Measurements from ENCODE around the gene THBS3. TPM values are rescaled to one million over a fixed set of nuclear protein-coding genes. Genes with fewer than 3 reads are reported as not detected.
A peak's percentile ranks its signal among the peaks of the same experiment; 100 is the strongest.
"Not testable (repeated sequence)": the region's sequence is repeated elsewhere in the genome, so short reads cannot be mapped to it uniquely, and the experiment has no call there.

Gene THBS3
- total RNA-seq, 5 donors from 2014 or later (not counting 1 experiment from before 2014, with no cell fraction given) = 24.1 to 43.9 (median 34.0) TPM

DNA sequence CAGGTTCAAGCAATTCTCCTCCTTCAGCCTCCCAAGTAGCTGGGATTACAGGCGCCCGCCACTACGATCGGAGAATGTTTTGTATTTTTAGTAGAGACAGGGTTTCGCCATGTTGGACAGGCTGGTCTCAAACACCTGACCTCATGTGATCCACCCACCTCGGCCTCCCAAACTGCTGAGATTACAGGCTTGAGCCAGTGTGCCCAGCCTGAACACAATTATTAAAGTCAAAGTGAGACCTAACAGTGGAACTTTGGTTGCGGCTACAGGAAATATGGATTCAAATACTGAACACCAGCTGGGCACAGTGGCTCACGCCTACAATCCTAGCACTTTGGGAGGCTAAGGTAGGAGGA lies 17.7 kb upstream of the THBS3 start:
- Mint-ChIP-seq H3K4me1 (peaks cover 22 to 38% (median 34%) of the 10 kb centered on the region in 3 donors), H3K27ac (peak overlapping the region; percentile 61 to 95)
- peaks cover 9 to 27% of the 10 kb centered on the region in 2 experiments for H3K4me1 ChIP-seq (ENCODE audit: control insufficient read depth in 1 of 2, extremely low read depth in 1 of 2, insufficient read depth in 2 of 2, low read length in 2 of 2)
- not testable (repeated sequence) for ATAC-seq (replicated peaks in 1 of 4); H3K9me3 ChIP-seq; H3K36me3 ChIP-seq (ENCODE audit: control insufficient read depth in 2 of 2, extremely low read depth in 1 of 2, insufficient read depth in 1 of 2, low read length in 1 of 2); H3K27ac ChIP-seq (ENCODE audit: low read length); H3K36me3 Mint-ChIP-seq; H3K27me3 ChIP-seq (replicated peaks in 1 of 2; ENCODE audit: control insufficient read depth in 2 of 2, extremely low read depth in 1 of 2, insufficient read depth in 2 of 2, low read length in 1 of 2); H3K4me3 Mint-ChIP-seq; H3K27me3 Mint-ChIP-seq; DNase-seq; H3K4me3 ChIP-seq (ENCODE audit: control insufficient read depth in 1 of 2, extremely low read depth in 1 of 2, low read length in 1 of 2); H3K9me3 Mint-ChIP-seq
- 100% methylated on average over 4 of the region's 8 CpGs for WGBS (ENCODE audit: insufficient coverage)
- CTCF ChIA-PET = interaction anchor here (0.7 to 2.5 kb wide), 4 partner anchors 18 to 98 kb away, joined by 4 to 16 read pairs (median 4); partner anchors contain the start of gene KRTCAP2 (in 1 of the 2)
- POLR2A ChIA-PET = interaction anchor here in 1 of 2 donors (0.6 kb wide), 1 partner anchor 9 kb away, joined by 3 read pairs; no protein-coding TSS in a partner anchor

DNA sequence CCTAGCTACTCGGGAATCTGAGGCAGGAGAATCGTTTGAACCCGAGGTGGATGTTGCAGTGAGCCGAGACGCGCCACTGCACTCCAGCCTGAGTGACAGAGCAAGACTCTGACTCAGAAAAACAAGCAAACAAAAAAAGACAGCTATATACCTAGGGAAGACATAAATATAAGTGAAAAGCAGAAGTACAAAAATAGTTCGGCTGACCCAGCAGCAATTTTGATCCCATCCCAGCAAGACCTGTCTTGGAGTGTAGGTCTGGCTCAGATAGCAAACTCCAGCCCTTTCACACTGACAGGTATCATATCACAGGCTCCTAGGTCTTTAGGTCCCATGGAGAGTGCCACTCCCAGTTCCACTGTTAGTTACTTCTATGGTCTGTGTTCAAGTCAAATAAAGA lies 15.3 kb upstream of the THBS3 start:
- H3K4me1 Mint-ChIP-seq = peaks cover 34 to 51% (median 45%) of the 10 kb centered on the region in 3 donors
- Histone ChIP-seq H3K27me3 (replicated peaks in 1 of 2; ENCODE audit: control insufficient read depth in 2 of 2, extremely low read depth in 1 of 2, insufficient read depth in 2 of 2, low read length in 1 of 2) (no peaks in the 10 kb centered on the region), H3K4me1 (ENCODE audit: control insufficient read depth in 1 of 2, extremely low read depth in 1 of 2, insufficient read depth in 2 of 2, low read length in 2 of 2) (peaks cover 16 to 36% of the 10 kb centered on the region in 2 experiments), H3K36me3 (ENCODE audit: control insufficient read depth in 2 of 2, extremely low read depth in 1 of 2, insufficient read depth in 1 of 2, low read length in 1 of 2) (peaks cover 0 to 3% of the 10 kb centered on the region in 2 donors), H3K4me3 (ENCODE audit: control insufficient read depth in 1 of 2, extremely low read depth in 1 of 2, low read length in 1 of 2) (no peak overlapping the region), H3K27ac (ENCODE audit: low read length) (no peak overlapping the region), H3K9me3 (no peaks in the 10 kb centered on the region)
- POLR2A ChIA-PET = no interaction called here
- no peaks in the 10 kb centered on the region for H3K36me3 Mint-ChIP-seq
- DNase-seq = no peak
- CTCF ChIA-PET = interaction anchor here (0.6 to 1.4 kb wide), 2 partner anchors 15 to 50 kb away, joined by 3 read pairs; partner anchors contain the start of genes KRTCAP2 (in 1 of the 2) and THBS3 (in 1 of the 2)
- no peak overlapping the region for H3K27ac Mint-ChIP-seq
- no peak for ATAC-seq (replicated peaks in 1 of 4)
- H3K4me3 Mint-ChIP-seq = no peak overlapping the region
- no peaks in the 10 kb centered on the region for H3K27me3 Mint-ChIP-seq
- no peaks in the 10 kb centered on the region for H3K9me3 Mint-ChIP-seq
- WGBS (ENCODE audit: insufficient coverage) = 69% methylated on average over 3 of the region's 7 CpGs

DNA sequence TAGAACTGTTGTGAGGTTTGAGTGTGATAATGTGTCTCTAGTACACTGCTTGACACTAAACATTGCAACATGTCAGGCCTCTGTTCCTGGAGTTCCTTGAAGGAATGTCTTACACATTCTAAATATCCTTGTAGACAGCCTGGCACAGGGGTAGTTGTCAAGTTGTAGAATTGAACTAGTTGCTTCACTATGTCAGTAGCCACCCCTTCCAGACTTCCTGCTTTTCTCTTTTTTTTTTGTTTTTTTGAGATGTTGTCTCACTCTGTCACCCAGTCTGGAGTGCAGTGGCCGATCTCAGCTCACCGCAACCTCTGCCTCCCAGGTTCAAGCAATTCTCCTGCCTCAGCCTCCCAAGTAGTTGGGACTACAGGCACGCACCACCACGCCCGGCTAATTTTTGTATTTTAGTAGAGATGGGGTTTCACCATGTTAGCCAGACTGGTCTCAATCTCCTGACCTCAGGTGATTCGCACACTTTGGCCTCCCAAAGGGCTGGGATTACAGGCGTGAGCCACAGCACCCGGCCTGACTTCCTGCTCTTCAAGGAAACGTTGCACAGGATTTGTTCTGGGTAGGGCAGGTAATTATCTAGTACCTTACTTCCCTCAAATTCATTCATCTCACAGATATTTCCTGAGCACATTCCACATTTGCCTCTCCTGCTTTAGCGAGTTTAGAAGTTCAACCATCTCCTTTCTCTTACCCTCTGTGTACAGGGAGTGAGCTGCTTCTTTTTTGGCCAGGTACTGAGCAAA lies 12.7 kb upstream of the THBS3 start:
- ChIA-PET CTCF (interaction anchor here in 1 of 2 donors (1.5 kb wide), 1 partner anchor 13 kb away, joined by 3 read pairs; no protein-coding TSS in a partner anchor), POLR2A (interaction anchor here in 1 of 2 donors (0.6 kb wide), 1 partner anchor 39 kb away, joined by 6 read pairs; no protein-coding TSS in a partner anchor)
- not testable (repeated sequence) for DNase-seq; H3K27ac ChIP-seq (ENCODE audit: low read length); H3K4me3 ChIP-seq (ENCODE audit: control insufficient read depth in 1 of 2, extremely low read depth in 1 of 2, low read length in 1 of 2); H3K4me3 Mint-ChIP-seq; H3K9me3 Mint-ChIP-seq; H3K36me3 ChIP-seq (ENCODE audit: control insufficient read depth in 2 of 2, extremely low read depth in 1 of 2, insufficient read depth in 1 of 2, low read length in 1 of 2); H3K36me3 Mint-ChIP-seq; ATAC-seq (replicated peaks in 1 of 4); H3K27me3 ChIP-seq (replicated peaks in 1 of 2; ENCODE audit: control insufficient read depth in 2 of 2, extremely low read depth in 1 of 2, insufficient read depth in 2 of 2, low read length in 1 of 2); H3K27me3 Mint-ChIP-seq; H3K9me3 ChIP-seq
- Mint-ChIP-seq H3K4me1 (peaks cover 12 to 27% (median 25%) of the 10 kb centered on the region in 3 donors), H3K27ac (peak overlapping the region; percentile 76 to 82)
- peaks cover 7 to 16% of the 10 kb centered on the region in 2 experiments for H3K4me1 ChIP-seq (ENCODE audit: control insufficient read depth in 1 of 2, extremely low read depth in 1 of 2, insufficient read depth in 2 of 2, low read length in 2 of 2)
- no CpG with 5 or more reads among the region's 10 CpGs for WGBS (ENCODE audit: insufficient coverage)

DNA sequence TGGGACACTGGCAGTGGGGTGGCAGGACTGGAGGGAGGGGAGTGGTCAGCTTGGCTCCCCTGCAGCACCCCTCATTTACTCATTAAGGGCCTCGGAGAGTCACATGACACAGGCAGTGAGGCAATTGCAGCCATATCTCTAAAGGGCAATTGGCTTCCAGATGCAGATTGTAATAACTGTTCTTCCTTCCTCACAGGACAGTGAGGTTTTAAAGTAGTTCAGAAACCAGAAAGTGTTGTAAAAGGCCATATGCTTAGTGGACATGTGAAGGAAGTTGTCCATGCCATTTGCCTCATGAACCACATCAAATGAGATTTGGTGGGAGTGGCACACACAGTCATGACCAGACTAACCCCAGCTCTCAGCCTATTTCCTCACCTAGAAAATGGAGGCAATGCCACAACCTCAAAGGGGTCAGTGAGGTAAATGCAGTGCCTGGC lies 11.9 kb upstream of the THBS3 start:
- Histone ChIP-seq H3K36me3 (ENCODE audit: control insufficient read depth in 2 of 2, extremely low read depth in 1 of 2, insufficient read depth in 1 of 2, low read length in 1 of 2) (no peaks in the 10 kb centered on the region), H3K4me1 (ENCODE audit: control insufficient read depth in 1 of 2, extremely low read depth in 1 of 2, insufficient read depth in 2 of 2, low read length in 2 of 2) (peaks cover 7 to 23% of the 10 kb centered on the region in 2 experiments), H3K27me3 (replicated peaks in 1 of 2; ENCODE audit: control insufficient read depth in 2 of 2, extremely low read depth in 1 of 2, insufficient read depth in 2 of 2, low read length in 1 of 2) (no peaks in the 10 kb centered on the region), H3K27ac (ENCODE audit: low read length) (peak overlapping the region; percentile 25), H3K9me3 (no peaks in the 10 kb centered on the region), H3K4me3 (ENCODE audit: control insufficient read depth in 1 of 2, extremely low read depth in 1 of 2, low read length in 1 of 2) (no peak overlapping the region)
- ChIA-PET CTCF (interaction anchor here in 1 of 2 donors (0.5 to 1.5 kb wide), 2 partner anchors 13 to 339 kb away, joined by 3 read pairs; no protein-coding TSS in a partner anchor), POLR2A (interaction anchor here in 1 of 2 donors (0.6 to 0.7 kb wide), 2 partner anchors 9 to 40 kb away, joined by 3 to 6 read pairs; no protein-coding TSS in a partner anchor)
- WGBS (ENCODE audit: insufficient coverage) = no CpG with 5 or more reads among the region's 1 CpG
- ATAC-seq (replicated peaks in 1 of 4) = peak in 2 of 4 experiments; percentile 7 to 36
- Mint-ChIP-seq H3K9me3 (no peaks in the 10 kb centered on the region), H3K36me3 (peaks cover 3% of the 10 kb centered on the region), H3K4me3 (no peak overlapping the region), H3K4me1 (peaks cover 12 to 32% (median 29%) of the 10 kb centered on the region in 3 donors), H3K27me3 (no peaks in the 10 kb centered on the region), H3K27ac (peak overlapping the region in 1 of 2 donors; percentile 82)
- DNase-seq = peak in 3 of 35 experiments; percentile 12 to 35 (median 26)

DNA sequence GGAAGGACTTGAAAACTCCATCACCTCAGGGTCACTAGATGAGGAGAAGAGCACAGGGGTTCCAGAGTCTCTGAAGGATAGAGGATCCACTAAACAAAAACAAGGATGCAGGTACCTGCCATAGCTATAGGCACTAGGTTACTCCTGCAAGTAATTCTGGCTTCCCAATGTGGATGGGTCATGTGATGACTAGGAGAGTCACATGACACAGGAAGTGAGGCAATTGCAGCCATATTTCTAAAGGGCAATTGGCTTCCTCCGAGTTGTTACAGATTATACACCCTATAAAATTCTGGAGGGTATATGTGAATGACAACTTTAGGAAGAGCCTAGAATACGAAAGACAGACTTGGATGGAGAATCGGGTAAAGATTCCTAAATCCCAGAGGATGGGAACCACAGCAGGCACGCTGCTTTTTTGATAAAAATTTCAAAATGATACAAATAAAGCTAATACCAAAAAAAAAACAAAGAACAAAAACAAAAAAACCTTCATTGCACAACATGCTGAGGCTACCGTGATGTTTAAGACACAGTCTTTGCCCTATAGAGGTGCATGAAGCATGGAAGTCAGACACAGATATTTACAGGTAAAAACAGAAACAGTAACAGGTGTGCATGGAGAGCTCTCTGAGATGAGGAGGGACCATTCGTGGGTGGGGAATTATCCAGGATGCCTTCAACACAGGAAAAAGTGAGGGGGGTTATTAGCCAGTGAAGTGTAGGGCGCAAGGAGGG lies 11.3 kb upstream of the THBS3 start:
- ATAC-seq (replicated peaks in 1 of 4) (peak in 1 of 4 experiments; percentile 54), DNase-seq (peak in 3 of 35 experiments; percentile 17 to 53 (median 18))
- Histone ChIP-seq H3K27me3 (replicated peaks in 1 of 2; ENCODE audit: control insufficient read depth in 2 of 2, extremely low read depth in 1 of 2, insufficient read depth in 2 of 2, low read length in 1 of 2) (no peaks in the 10 kb centered on the region), H3K9me3 (no peaks in the 10 kb centered on the region), H3K36me3 (ENCODE audit: control insufficient read depth in 2 of 2, extremely low read depth in 1 of 2, insufficient read depth in 1 of 2, low read length in 1 of 2) (no peaks in the 10 kb centered on the region), H3K27ac (ENCODE audit: low read length) (peak overlapping the region; percentile 25), H3K4me1 (ENCODE audit: control insufficient read depth in 1 of 2, extremely low read depth in 1 of 2, insufficient read depth in 2 of 2, low read length in 2 of 2) (peaks cover 7 to 25% of the 10 kb centered on the region in 2 experiments), H3K4me3 (ENCODE audit: control insufficient read depth in 1 of 2, extremely low read depth in 1 of 2, low read length in 1 of 2) (no peak overlapping the region)
- H3K27me3 Mint-ChIP-seq = no peaks in the 10 kb centered on the region
- peaks cover 3% of the 10 kb centered on the region for H3K36me3 Mint-ChIP-seq
- H3K4me1 Mint-ChIP-seq = peaks cover 12 to 32% (median 29%) of the 10 kb centered on the region in 3 donors
- WGBS (ENCODE audit: insufficient coverage) = 52% methylated on average over 2 of the region's 7 CpGs
- POLR2A ChIA-PET = interaction anchor here in 1 of 2 donors (0.7 kb wide), 1 partner anchor 9 kb away, joined by 3 read pairs; no protein-coding TSS in a partner anchor
- H3K9me3 Mint-ChIP-seq = no peaks in the 10 kb centered on the region
- CTCF ChIA-PET = interaction anchor here in 1 of 2 donors (0.5 to 1.5 kb wide), 2 partner anchors 12 to 339 kb away, joined by 3 read pairs; no protein-coding TSS in a partner anchor
- peak overlapping the region in 1 of 2 donors; percentile 23 for H3K27ac Mint-ChIP-seq
- no peak overlapping the region for H3K4me3 Mint-ChIP-seq

DNA sequence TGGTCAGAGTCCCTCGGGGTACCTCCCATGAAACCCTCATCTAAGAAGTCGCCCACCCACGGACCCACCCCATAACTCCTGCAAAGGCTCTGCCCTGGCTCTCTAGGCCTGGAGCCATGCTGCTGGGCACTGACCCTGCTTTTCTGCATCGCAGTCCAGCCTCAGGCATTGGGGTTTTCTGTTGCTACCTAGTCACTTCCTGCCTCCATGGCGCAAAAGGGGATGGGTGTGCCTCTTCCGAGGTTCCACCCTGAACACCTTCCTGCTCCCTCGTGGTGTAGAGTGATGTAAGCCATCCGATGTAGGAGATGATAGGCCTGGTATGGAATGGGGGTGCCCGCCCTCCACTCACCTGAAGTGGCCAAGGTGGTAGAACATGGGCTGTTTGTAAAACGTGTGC lies 7.0 kb upstream of the THBS3 start:
- CTCF ChIA-PET; H3K4me3 Mint-ChIP-seq; H3K36me3 ChIP-seq (ENCODE audit: control insufficient read depth in 2 of 2, extremely low read depth in 1 of 2, insufficient read depth in 1 of 2, low read length in 1 of 2): not testable (repeated sequence)

More for the DNA sequence above, 7.0 kb upstream of the THBS3 start:
- Histone ChIP-seq H3K27ac (ENCODE audit: low read length) (peak overlapping the region; percentile 49), H3K4me1 (ENCODE audit: control insufficient read depth in 1 of 2, extremely low read depth in 1 of 2, insufficient read depth in 2 of 2, low read length in 2 of 2) (peaks cover 4 to 18% of the 10 kb centered on the region in 2 experiments)
- H3K36me3 Mint-ChIP-seq; H3K27me3 ChIP-seq (replicated peaks in 1 of 2; ENCODE audit: control insufficient read depth in 2 of 2, extremely low read depth in 1 of 2, insufficient read depth in 2 of 2, low read length in 1 of 2); DNase-seq; H3K27me3 Mint-ChIP-seq; H3K9me3 ChIP-seq; POLR2A ChIA-PET; H3K4me3 ChIP-seq (ENCODE audit: control insufficient read depth in 1 of 2, extremely low read depth in 1 of 2, low read length in 1 of 2); H3K9me3 Mint-ChIP-seq: not testable (repeated sequence)
- WGBS (ENCODE audit: insufficient coverage) = 71% methylated on average over 1 of the region's 10 CpGs
- H3K4me1 Mint-ChIP-seq = peaks cover 11 to 20% (median 19%) of the 10 kb centered on the region in 3 donors
- H3K27ac Mint-ChIP-seq = peak overlapping the region; percentile 75 to 88
- peak in 3 of 4 experiments; percentile 61 to 71 (median 64) for ATAC-seq (replicated peaks in 1 of 4)

Measured in T-cell (primary cell).